K562 (cell line): ENCODE data around the gene FAM168B.

Experiments used
- POLR2A ChIP-seq: fragments of 450-650 bp; conservative IDR thresholded peaks from 2 replicates; pipeline ENCODE4 v1.6.1; 2016
- POLR2AphosphoS5 ChIP-seq: IDR thresholded peaks from 2 replicates; pipeline ENCODE4 v1.6.1; 2011; ENCODE audit warnings: mild to moderate bottlenecking, low read depth, low read length, moderate library complexity; ENCODE audit not compliant: control insufficient read depth, insufficient read depth
- RAD21 ChIP-seq, 2 experiments: fragments of 250-450 bp in 1 of 2; fragments of 450-650 bp in 1 of 2; sonication (Bioruptor Pico) in 1 of 2; formaldehyde crosslinking in 1 of 2; IDR thresholded peaks in 1 of 2; conservative IDR thresholded peaks in 1 of 2; 2 replicates each; pipeline versions ENCODE4 v1.4.0 to v1.8.0; 2020 to 2022; ENCODE audit warnings: mild to moderate bottlenecking in 2 of 2, moderate library complexity in 1 of 2
- SMC3 ChIP-seq: conservative IDR thresholded peaks from 2 replicates; pipeline ENCODE4 v1.6.1; 2011; ENCODE audit warnings: low read depth, low read length, improper control_type of control experiment; ENCODE audit not compliant: insufficient read depth
- ZNF174 ChIP-seq: fragments of 250-450 bp; sonication (Bioruptor Pico); IDR thresholded peaks from 2 replicates; pipeline ENCODE4 v1.4.0; 2020; ENCODE audit warnings: mild to moderate bottlenecking
- TF ChIP-seq, protein P1 (sequence below), 3 experiments: IDR thresholded peaks in 2 of 3; conservative IDR thresholded peaks in 1 of 3; 2 replicates each; pipeline ENCODE4 v1.5.1; 2011 to 2012; ENCODE audit warnings: low read length in 3 of 3, mild to moderate bottlenecking in 3 of 3, control low read depth in 2 of 3, improper control_type of control experiment in 1 of 3, inconsistent platforms in 1 of 3, low read depth in 1 of 3, mixed read lengths in 1 of 3, moderate library complexity in 1 of 3; ENCODE audit not compliant: insufficient read depth in 2 of 3

DNA sequence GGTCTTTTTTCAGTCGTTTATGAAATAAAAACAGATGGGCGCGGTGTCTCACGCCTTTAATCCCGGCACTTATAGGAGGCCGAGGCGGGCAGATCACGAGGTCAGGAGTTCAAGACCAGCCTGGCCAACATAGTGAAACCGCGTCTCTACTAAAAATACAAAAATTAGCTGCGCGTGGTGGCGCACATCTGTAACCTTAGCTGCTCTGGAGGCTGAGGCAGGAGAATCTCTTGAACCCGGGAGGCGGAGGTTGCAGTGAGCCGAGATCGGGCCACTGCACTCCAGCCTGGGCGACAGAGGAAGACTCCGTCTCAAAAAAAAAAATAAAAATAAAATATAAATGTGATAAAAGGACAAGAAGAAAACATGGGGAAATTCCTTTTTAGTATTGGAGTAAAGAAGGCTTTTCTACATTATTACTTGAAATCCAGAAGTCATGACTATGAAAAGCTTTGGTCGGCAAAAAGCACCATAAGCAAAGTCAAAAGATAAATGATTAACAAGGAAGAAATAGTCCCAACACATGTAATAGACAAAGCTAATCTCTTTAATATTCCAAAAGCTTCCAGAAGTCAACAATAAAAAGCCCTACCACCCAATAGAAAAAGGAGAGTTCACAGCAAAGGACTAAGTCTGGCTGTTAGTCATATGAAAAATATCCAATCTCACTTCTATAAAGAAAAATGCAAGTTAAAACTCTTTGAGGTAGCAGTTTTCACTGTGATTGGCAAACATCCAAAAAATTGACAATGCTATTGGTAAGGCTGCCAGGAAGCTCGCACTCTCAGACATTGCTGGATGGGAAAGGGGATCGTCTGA, 1.4 kb upstream of the FAM168B start:
- TF ChIP-seq SMC3 (no peak), POLR2AphosphoS5 (no peak), POLR2A (no peak), RAD21 (CRISPR knock-in tag; conservative IDR thresholded peaks at IDR 0.05 in 1 of 2, IDR thresholded peaks at IDR 0.05 in 1 of 2) (no peak), ZNF174 (CRISPR knock-in tag) (no peak)
- TF ChIP-seq, protein P1, sequence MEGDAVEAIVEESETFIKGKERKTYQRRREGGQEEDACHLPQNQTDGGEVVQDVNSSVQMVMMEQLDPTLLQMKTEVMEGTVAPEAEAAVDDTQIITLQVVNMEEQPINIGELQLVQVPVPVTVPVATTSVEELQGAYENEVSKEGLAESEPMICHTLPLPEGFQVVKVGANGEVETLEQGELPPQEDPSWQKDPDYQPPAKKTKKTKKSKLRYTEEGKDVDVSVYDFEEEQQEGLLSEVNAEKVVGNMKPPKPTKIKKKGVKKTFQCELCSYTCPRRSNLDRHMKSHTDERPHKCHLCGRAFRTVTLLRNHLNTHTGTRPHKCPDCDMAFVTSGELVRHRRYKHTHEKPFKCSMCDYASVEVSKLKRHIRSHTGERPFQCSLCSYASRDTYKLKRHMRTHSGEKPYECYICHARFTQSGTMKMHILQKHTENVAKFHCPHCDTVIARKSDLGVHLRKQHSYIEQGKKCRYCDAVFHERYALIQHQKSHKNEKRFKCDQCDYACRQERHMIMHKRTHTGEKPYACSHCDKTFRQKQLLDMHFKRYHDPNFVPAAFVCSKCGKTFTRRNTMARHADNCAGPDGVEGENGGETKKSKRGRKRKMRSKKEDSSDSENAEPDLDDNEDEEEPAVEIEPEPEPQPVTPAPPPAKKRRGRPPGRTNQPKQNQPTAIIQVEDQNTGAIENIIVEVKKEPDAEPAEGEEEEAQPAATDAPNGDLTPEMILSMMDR (IDR thresholded peaks at IDR 0.05 in 2 of 3, conservative IDR thresholded peaks at IDR 0.05 in 1 of 3; ENCODE audit: insufficient read depth in 2 of 3, low read depth in 1 of 3, low read length in 3 of 3), result no peak
